ENCODE measurements around the gene NUP37. TPM values are rescaled to one million over a fixed set of nuclear protein-coding genes. Genes with fewer than 3 reads are reported as not detected.

The NUP37 gene
- total and polyA plus RNA-seq, 9 of the 15 experiments (the other 6 are each of a cell fraction or from before 2014, with no cell fraction given): 72.2 to 429 (median 170) TPM

DNA sequence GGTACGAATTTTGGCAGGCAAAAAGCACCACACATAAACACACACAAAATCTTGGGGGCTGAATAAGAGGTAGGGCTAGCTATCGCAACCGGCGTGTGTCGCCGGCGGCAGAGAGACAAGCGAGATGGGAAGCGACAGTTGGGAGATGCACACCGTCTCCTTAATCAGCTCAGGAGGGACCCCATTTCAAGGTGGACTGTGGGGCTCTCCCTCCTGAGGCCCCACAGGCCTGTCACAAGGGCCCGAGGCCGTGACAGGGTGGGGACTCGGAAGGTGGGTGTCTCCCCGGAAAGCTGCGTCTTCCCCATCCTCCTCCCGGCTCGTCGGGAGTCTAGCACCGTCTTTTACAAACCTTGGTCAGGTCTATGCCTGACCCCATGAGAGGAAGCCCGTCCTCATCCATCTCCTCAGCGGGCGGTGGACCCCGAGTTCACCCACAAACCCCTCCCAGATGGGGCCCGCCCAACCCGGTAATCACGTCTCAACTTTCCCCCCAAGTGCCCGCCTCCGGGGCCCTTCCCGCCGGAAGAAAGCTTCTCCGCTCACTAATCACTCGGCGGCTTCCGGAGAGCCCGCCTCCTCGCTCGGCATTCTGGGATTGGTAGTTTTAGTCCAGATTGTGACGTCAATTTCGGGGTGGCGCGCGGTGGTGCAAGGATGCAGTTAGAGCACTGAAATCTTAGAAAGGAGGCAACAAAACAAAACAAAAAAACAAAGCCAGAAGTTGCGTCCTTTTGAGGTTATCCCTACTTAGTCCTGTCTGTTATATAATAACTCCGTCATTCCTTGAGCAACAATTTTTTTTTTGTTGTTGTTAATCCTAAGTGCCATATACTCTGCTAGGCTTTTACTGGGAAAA is 58.1 kb downstream of the NUP37 start, which contains the start of gene WASHC3 (continued):
- TF ChIP-seq, protein P1, sequence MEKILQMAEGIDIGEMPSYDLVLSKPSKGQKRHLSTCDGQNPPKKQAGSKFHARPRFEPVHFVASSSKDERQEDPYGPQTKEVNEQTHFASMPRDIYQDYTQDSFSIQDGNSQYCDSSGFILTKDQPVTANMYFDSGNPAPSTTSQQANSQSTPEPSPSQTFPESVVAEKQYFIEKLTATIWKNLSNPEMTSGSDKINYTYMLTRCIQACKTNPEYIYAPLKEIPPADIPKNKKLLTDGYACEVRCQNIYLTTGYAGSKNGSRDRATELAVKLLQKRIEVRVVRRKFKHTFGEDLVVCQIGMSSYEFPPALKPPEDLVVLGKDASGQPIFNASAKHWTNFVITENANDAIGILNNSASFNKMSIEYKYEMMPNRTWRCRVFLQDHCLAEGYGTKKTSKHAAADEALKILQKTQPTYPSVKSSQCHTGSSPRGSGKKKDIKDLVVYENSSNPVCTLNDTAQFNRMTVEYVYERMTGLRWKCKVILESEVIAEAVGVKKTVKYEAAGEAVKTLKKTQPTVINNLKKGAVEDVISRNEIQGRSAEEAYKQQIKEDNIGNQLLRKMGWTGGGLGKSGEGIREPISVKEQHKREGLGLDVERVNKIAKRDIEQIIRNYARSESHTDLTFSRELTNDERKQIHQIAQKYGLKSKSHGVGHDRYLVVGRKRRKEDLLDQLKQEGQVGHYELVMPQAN (IDR thresholded peaks at IDR 0.05; ENCODE audit: borderline replicate concordance): peak; percentile 54; the same call in 1 of the 2 replicates
- TF ChIP-seq JUN (IDR thresholded peaks at IDR 0.05; ENCODE audit: borderline replicate concordance, low read depth, low read length): 0 out of 2 replicates have a peak, but pooled peaks have one; percentile 18
- no peak for TF ChIP-seq JUN (CRISPR knock-in tag; IDR thresholded peaks at IDR 0.05; ENCODE audit: borderline replicate concordance)
- TF ChIP-seq ZFP36 (IDR thresholded peaks at IDR 0.05; ENCODE audit: low read depth, low read length, partially characterized antibody): no peak
- TF ChIP-seq, protein P2, sequence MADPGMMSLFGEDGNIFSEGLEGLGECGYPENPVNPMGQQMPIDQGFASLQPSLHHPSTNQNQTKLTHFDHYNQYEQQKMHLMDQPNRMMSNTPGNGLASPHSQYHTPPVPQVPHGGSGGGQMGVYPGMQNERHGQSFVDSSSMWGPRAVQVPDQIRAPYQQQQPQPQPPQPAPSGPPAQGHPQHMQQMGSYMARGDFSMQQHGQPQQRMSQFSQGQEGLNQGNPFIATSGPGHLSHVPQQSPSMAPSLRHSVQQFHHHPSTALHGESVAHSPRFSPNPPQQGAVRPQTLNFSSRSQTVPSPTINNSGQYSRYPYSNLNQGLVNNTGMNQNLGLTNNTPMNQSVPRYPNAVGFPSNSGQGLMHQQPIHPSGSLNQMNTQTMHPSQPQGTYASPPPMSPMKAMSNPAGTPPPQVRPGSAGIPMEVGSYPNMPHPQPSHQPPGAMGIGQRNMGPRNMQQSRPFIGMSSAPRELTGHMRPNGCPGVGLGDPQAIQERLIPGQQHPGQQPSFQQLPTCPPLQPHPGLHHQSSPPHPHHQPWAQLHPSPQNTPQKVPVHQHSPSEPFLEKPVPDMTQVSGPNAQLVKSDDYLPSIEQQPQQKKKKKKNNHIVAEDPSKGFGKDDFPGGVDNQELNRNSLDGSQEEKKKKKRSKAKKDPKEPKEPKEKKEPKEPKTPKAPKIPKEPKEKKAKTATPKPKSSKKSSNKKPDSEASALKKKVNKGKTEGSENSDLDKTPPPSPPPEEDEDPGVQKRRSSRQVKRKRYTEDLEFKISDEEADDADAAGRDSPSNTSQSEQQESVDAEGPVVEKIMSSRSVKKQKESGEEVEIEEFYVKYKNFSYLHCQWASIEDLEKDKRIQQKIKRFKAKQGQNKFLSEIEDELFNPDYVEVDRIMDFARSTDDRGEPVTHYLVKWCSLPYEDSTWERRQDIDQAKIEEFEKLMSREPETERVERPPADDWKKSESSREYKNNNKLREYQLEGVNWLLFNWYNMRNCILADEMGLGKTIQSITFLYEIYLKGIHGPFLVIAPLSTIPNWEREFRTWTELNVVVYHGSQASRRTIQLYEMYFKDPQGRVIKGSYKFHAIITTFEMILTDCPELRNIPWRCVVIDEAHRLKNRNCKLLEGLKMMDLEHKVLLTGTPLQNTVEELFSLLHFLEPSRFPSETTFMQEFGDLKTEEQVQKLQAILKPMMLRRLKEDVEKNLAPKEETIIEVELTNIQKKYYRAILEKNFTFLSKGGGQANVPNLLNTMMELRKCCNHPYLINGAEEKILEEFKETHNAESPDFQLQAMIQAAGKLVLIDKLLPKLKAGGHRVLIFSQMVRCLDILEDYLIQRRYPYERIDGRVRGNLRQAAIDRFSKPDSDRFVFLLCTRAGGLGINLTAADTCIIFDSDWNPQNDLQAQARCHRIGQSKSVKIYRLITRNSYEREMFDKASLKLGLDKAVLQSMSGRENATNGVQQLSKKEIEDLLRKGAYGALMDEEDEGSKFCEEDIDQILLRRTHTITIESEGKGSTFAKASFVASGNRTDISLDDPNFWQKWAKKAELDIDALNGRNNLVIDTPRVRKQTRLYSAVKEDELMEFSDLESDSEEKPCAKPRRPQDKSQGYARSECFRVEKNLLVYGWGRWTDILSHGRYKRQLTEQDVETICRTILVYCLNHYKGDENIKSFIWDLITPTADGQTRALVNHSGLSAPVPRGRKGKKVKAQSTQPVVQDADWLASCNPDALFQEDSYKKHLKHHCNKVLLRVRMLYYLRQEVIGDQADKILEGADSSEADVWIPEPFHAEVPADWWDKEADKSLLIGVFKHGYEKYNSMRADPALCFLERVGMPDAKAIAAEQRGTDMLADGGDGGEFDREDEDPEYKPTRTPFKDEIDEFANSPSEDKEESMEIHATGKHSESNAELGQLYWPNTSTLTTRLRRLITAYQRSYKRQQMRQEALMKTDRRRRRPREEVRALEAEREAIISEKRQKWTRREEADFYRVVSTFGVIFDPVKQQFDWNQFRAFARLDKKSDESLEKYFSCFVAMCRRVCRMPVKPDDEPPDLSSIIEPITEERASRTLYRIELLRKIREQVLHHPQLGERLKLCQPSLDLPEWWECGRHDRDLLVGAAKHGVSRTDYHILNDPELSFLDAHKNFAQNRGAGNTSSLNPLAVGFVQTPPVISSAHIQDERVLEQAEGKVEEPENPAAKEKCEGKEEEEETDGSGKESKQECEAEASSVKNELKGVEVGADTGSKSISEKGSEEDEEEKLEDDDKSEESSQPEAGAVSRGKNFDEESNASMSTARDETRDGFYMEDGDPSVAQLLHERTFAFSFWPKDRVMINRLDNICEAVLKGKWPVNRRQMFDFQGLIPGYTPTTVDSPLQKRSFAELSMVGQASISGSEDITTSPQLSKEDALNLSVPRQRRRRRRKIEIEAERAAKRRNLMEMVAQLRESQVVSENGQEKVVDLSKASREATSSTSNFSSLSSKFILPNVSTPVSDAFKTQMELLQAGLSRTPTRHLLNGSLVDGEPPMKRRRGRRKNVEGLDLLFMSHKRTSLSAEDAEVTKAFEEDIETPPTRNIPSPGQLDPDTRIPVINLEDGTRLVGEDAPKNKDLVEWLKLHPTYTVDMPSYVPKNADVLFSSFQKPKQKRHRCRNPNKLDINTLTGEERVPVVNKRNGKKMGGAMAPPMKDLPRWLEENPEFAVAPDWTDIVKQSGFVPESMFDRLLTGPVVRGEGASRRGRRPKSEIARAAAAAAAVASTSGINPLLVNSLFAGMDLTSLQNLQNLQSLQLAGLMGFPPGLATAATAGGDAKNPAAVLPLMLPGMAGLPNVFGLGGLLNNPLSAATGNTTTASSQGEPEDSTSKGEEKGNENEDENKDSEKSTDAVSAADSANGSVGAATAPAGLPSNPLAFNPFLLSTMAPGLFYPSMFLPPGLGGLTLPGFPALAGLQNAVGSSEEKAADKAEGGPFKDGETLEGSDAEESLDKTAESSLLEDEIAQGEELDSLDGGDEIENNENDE (IDR thresholded peaks at IDR 0.05; ENCODE audit: low read depth, low read length): no peak
- no peak for TF ChIP-seq RBM39 (optimal IDR thresholded peaks at IDR 0.05; ENCODE audit: low read depth, low read length)
- TF ChIP-seq CHD2 (IDR thresholded peaks at IDR 0.05; ENCODE audit: low read depth, low read length): no peak; the same call in 1 of the 2 replicates
- TF ChIP-seq GABPB1 (CRISPR knock-in tag; IDR thresholded peaks at IDR 0.05): peak; percentile 87
- TF ChIP-seq SMAD3 (CRISPR knock-in tag; conservative IDR thresholded peaks at IDR 0.05): no peak
- no peak for TF ChIP-seq ZNF24 (IDR thresholded peaks at IDR 0.05)
- TF ChIP-seq TCF3 (CRISPR knock-in tag; IDR thresholded peaks at IDR 0.05): no peak
- TF ChIP-seq GABPA (tag; conservative IDR thresholded peaks at IDR 0.05; ENCODE audit: low read depth): peak; percentile 96
- TF ChIP-seq ETV6 (IDR thresholded peaks at IDR 0.05; ENCODE audit: borderline replicate concordance in 1 of 2, low read depth in 2 of 2, low read length in 1 of 2): no peak
- TF ChIP-seq ETV6 (CRISPR knock-in tag; IDR thresholded peaks at IDR 0.05; ENCODE audit: borderline replicate concordance): no peak
- no peak for TF ChIP-seq ZNF239 (CRISPR knock-in tag; IDR thresholded peaks at IDR 0.05)
